H9 (cell line): ENCODE data around the gene KRTAP10-10. TPM values are rescaled to one million over a fixed set of nuclear protein-coding genes. Genes with fewer than 3 reads are reported as not detected.

Source experiments
- DNase-seq: peaks from one replicate; pipeline ENCODE4 v3.0.0-alpha.2; 2017
- H2AFZ ChIP-seq: one replicate; pipeline ENCODE4 v1.6.1; 2013; ENCODE audit warnings: mild to moderate bottlenecking, low read length, control low read depth, moderate library complexity
- H2AK5ac ChIP-seq: 2 replicates; pipeline ENCODE4 v1.6.1; 2013; ENCODE audit warnings: low read length, control low read depth, mixed read lengths; ENCODE audit not compliant: insufficient read length
- H2BK120ac ChIP-seq: one replicate; pipeline ENCODE4 v1.6.1; 2013; ENCODE audit warnings: low read depth, mild to moderate bottlenecking, low read length, control low read depth, inconsistent platforms; ENCODE audit not compliant: poor library complexity, severe bottlenecking
- H2BK12ac ChIP-seq: 2 replicates; pipeline ENCODE4 v1.6.1; 2013; ENCODE audit warnings: low read length, control low read depth, mixed read lengths, low read depth; ENCODE audit not compliant: insufficient read length
- H2BK15ac ChIP-seq: 2 replicates; pipeline ENCODE4 v1.6.1; 2013; ENCODE audit warnings: low read depth, low read length, control low read depth
- H2BK20ac ChIP-seq: one replicate; pipeline ENCODE4 v1.6.1; 2013; ENCODE audit warnings: low read depth, mild to moderate bottlenecking, low read length, control low read depth, inconsistent platforms; ENCODE audit not compliant: poor library complexity, severe bottlenecking
- H2BK5ac ChIP-seq: 2 replicates; pipeline ENCODE4 v1.6.1; 2013; ENCODE audit warnings: low read length, control low read depth, mixed read lengths; ENCODE audit not compliant: insufficient read length
- H3K14ac ChIP-seq: 2 replicates; pipeline ENCODE4 v1.6.1; 2013; ENCODE audit warnings: low read length, control low read depth; ENCODE audit not compliant: insufficient read depth
- H3K18ac ChIP-seq: 2 replicates; pipeline ENCODE4 v1.6.1; 2013; ENCODE audit warnings: low read depth, mild to moderate bottlenecking, mixed read lengths, low read length, control low read depth; ENCODE audit not compliant: insufficient read length
- H3K23ac ChIP-seq: 2 replicates; pipeline ENCODE4 v1.6.1; 2013; ENCODE audit warnings: low read length, control low read depth, mixed read lengths, low read depth; ENCODE audit not compliant: insufficient read length
- H3K23me2 ChIP-seq: 2 replicates; pipeline ENCODE4 v1.6.1; 2013; ENCODE audit warnings: low read depth, mild to moderate bottlenecking, mixed read lengths, low read length, control low read depth; ENCODE audit not compliant: insufficient read length, poor library complexity, severe bottlenecking
- H3K27ac ChIP-seq: 2 replicates; pipeline ENCODE4 v1.5.1; 2013; ENCODE audit warnings: low read length, control low read depth, mixed read lengths, low read depth; ENCODE audit not compliant: insufficient read length
- H3K27me3 ChIP-seq: 2 replicates; pipeline ENCODE4 v1.6.1; 2013; ENCODE audit warnings: low read length, control low read depth, inconsistent platforms; ENCODE audit not compliant: insufficient read depth
- H3K4ac ChIP-seq: 2 replicates; pipeline ENCODE4 v1.6.1; 2013; ENCODE audit warnings: low read depth, mild to moderate bottlenecking, control low read depth, inconsistent platforms, low read length, moderate library complexity
- H3K4me1 ChIP-seq: 2 replicates; pipeline ENCODE4 v1.6.1; 2013; ENCODE audit warnings: low read length, control low read depth, inconsistent platforms; ENCODE audit not compliant: insufficient read depth
- H3K4me2 ChIP-seq: 2 replicates; pipeline ENCODE4 v1.6.1; 2013; ENCODE audit warnings: low read length, control low read depth, mixed read lengths; ENCODE audit not compliant: insufficient read length, insufficient read depth
- H3K56ac ChIP-seq: 2 replicates; pipeline ENCODE4 v1.6.1; 2013; ENCODE audit warnings: low read depth, mild to moderate bottlenecking, mixed read lengths, low read length, control low read depth; ENCODE audit not compliant: insufficient read length
- H3K79me1 ChIP-seq: 2 replicates; pipeline ENCODE4 v1.6.1; 2013; ENCODE audit warnings: low read depth, mild to moderate bottlenecking, moderate library complexity, low read length, control low read depth, inconsistent platforms; ENCODE audit not compliant: insufficient read depth, poor library complexity, severe bottlenecking
- H3K79me2 ChIP-seq: 2 replicates; pipeline ENCODE4 v1.6.1; 2013; ENCODE audit warnings: low read length, control low read depth, inconsistent platforms; ENCODE audit not compliant: insufficient read depth
- H3K9ac ChIP-seq: 2 replicates; pipeline ENCODE4 v1.6.1; 2013; ENCODE audit warnings: low read length, control low read depth, mixed read lengths; ENCODE audit not compliant: insufficient read length; ENCODE audit errors: extremely low read depth
- H3K9me3 ChIP-seq: one replicate; pipeline ENCODE4 v1.6.1; 2013; ENCODE audit warnings: low read depth, low read length, inconsistent platforms; ENCODE audit not compliant: control insufficient read depth
- H3T11ph ChIP-seq: one replicate; pipeline ENCODE4 v1.6.1; 2013; ENCODE audit warnings: mild to moderate bottlenecking, low read length, control low read depth, inconsistent platforms
- H4K20me1 ChIP-seq: one replicate; pipeline ENCODE4 v1.6.1; 2013; ENCODE audit not compliant: control insufficient read depth, insufficient read length, insufficient read depth
- H4K5ac ChIP-seq: 2 replicates; pipeline ENCODE4 v1.6.1; 2013; ENCODE audit warnings: low read depth, mild to moderate bottlenecking, mixed read lengths, low read length, control low read depth; ENCODE audit not compliant: insufficient read length
- H4K8ac ChIP-seq: replicated peaks from 2 replicates; pipeline ENCODE4 v1.6.1; 2013; ENCODE audit warnings: low read length, control low read depth, mixed read lengths, low read depth; ENCODE audit not compliant: insufficient read length
- H4K91ac ChIP-seq: 2 replicates; pipeline ENCODE4 v1.6.1; 2013; ENCODE audit warnings: low read depth, mild to moderate bottlenecking, moderate library complexity, mixed read lengths, low read length, control low read depth; ENCODE audit not compliant: insufficient read length
- H3K27ac Mint-ChIP-seq, 3 experiments: 2 replicates in 2 of 3; 3 replicates in 1 of 3; pipeline ENCODE4 v1.8.0; 2020 to 2021; ENCODE audit warnings: mixed read lengths in 3 of 3, mild to moderate bottlenecking in 1 of 3, moderate library complexity in 1 of 3
- H3K27me3 Mint-ChIP-seq: 2 replicates; pipeline ENCODE4 v1.8.0; 2021; ENCODE audit warnings: low read depth, mild to moderate bottlenecking, moderate library complexity, mixed read lengths
- H3K36me3 Mint-ChIP-seq, 3 experiments: 2 replicates in 2 of 3; 3 replicates in 1 of 3; pipeline ENCODE4 v1.8.0; 2020 to 2021; ENCODE audit warnings: low read depth in 3 of 3, mixed read lengths in 3 of 3; ENCODE audit not compliant: insufficient read depth in 1 of 3
- H3K4me1 Mint-ChIP-seq, 2 experiments: 2 replicates each; pipeline ENCODE4 v1.8.0; 2020; ENCODE audit warnings: mixed read lengths in 2 of 2
- H3K4me3 Mint-ChIP-seq, 2 experiments: 2 replicates in 1 of 2; 3 replicates in 1 of 2; pipeline ENCODE4 v1.8.0; 2020 to 2021; ENCODE audit warnings: mild to moderate bottlenecking in 2 of 2, mixed read lengths in 2 of 2, moderate library complexity in 1 of 2
- H3K9me3 Mint-ChIP-seq, 2 experiments: 2 replicates in 1 of 2; 3 replicates in 1 of 2; pipeline ENCODE4 v1.8.0; 2020; ENCODE audit warnings: mild to moderate bottlenecking in 2 of 2, mixed read lengths in 2 of 2, moderate library complexity in 1 of 2
- CTCF ChIP-seq: fragments of 200-600 bp; sonication (generic); conservative IDR thresholded peaks from 3 replicates; pipeline ENCODE4 v1.8.0; 2021; ENCODE audit warnings: antibody characterized with exemption, mild to moderate bottlenecking
- WGBS: extraction: QIAGEN DNeasy Blood & Tissue Kit; methylation state at CpG from one replicate; pipeline ENCODE4 v1.1.7; 2013; ENCODE audit warnings: missing lambda C conversion rate, low lambda C conversion rate, mixed read lengths; ENCODE audit not compliant: insufficient read length; ENCODE audit errors: extremely low coverage; 5-methylcytosine and 5-hydroxymethylcytosine counted together
- total RNA-seq: library from RNA; stranded (reverse); gene quantifications from 2 replicates; pipeline ENCODE4 v1.2.1, GENCODE V29; 2021

KRTAP10-10 gene
- total RNA-seq, 1 experiment from 2014 or later: not detected

- DNase-seq: no peak
- H3K4me1 ChIP-seq: no peaks in the 10 kb centered on the region
- no peak overlapping the region for H3K18ac ChIP-seq
- no peaks in the 10 kb centered on the region for H3K79me2 ChIP-seq
- H2BK12ac ChIP-seq: no peak overlapping the region
- Mint-ChIP-seq H3K27me3 (peaks cover 15% of the 10 kb centered on the region), H3K27ac (no peak overlapping the region), H3K4me1 (peaks cover 14 to 20% of the 10 kb centered on the region in 2 experiments), H3K4me3 (no peak overlapping the region), H3K9me3 (peaks cover 7 to 14% of the 10 kb centered on the region in 2 experiments), H3K36me3 (peaks cover 5 to 8% (median 6%) of the 10 kb centered on the region in 3 experiments)
- no peaks in the 10 kb centered on the region for H3K79me1 ChIP-seq
- no peak overlapping the region for H3T11ph ChIP-seq
- H3K9me3 ChIP-seq: no peaks in the 10 kb centered on the region
- peaks cover 2% of the 10 kb centered on the region for H3K23me2 ChIP-seq
- no peak overlapping the region for H3K9ac ChIP-seq
- H2BK20ac ChIP-seq: no peak overlapping the region
- no peaks in the 10 kb centered on the region for H4K20me1 ChIP-seq
- no peak for TF ChIP-seq CTCF
- WGBS: no CpG with 5 or more reads among the region's 20 CpGs
- H4K91ac ChIP-seq: no peak overlapping the region
- no peak overlapping the region for H4K5ac ChIP-seq
- no peak overlapping the region for H2BK5ac ChIP-seq
- H2AK5ac ChIP-seq: no peak overlapping the region
- H4K8ac ChIP-seq: no peak overlapping the region
- no peak overlapping the region for H3K27ac ChIP-seq
- H3K27me3 ChIP-seq: no peaks in the 10 kb centered on the region
- no peak overlapping the region for H2BK15ac ChIP-seq
- no peak overlapping the region for H3K4ac ChIP-seq
- no peak overlapping the region for H2AFZ ChIP-seq
- H3K4me2 ChIP-seq: no peak overlapping the region
- no peak overlapping the region; the same call in 1 of the 2 replicates for H3K14ac ChIP-seq
- no peak overlapping the region for H3K56ac ChIP-seq
- H3K23ac ChIP-seq: no peak overlapping the region
- no peak overlapping the region for H2BK120ac ChIP-seq
These were observed 13.3 kb downstream of the KRTAP10-10 start for GRCh38 chr21:44650265-44650972.
